ENCODE results near the gene KCNJ3. TPM values are rescaled to one million over a fixed set of nuclear protein-coding genes. Genes with fewer than 3 reads are reported as not detected.

KCNJ3 gene
- total RNA-seq, 6 experiments from 2014 or later: 0.12 to 1.5 (median 0.52) TPM

GRCh38 chr2:154689158-154689557, 9.3 kb upstream of the KCNJ3 start:
- ATAC-seq (no peak), DNase-seq (no peak)
- no peak for TF ChIP-seq POLR2A (IDR thresholded peaks at IDR 0.05)
- no peak for TF ChIP-seq CTCF (IDR thresholded peaks at IDR 0.05)
- 40% methylated on average over 1 of the region's 1 CpG for WGBS (ENCODE audit: insufficient coverage, low coverage, low lambda C conversion rate, missing lambda C conversion rate)
- H3K9me3 ChIP-seq: no peaks in the 10 kb centered on the region
- H3K27ac ChIP-seq: no peak overlapping the region
- no peak overlapping the region for H3K4me3 ChIP-seq
- intact Hi-C loops (cut with DNase I): no loop called here
- H3K27me3 ChIP-seq: no peaks in the 10 kb centered on the region
- no peaks in the 10 kb centered on the region for H3K4me1 ChIP-seq
- H3K36me3 ChIP-seq: no peaks in the 10 kb centered on the region

GRCh38 chr2:154692927-154693326, 5.6 kb upstream of the KCNJ3 start:
- 80% methylated on average over 5 of the region's 5 CpGs for WGBS (ENCODE audit: insufficient coverage, low coverage, low lambda C conversion rate, missing lambda C conversion rate)
- no peaks in the 10 kb centered on the region for H3K9me3 ChIP-seq

GRCh38 chr2:154693741-154694340, 4.7 kb upstream of the KCNJ3 start:
- Histone ChIP-seq H3K4me3 (no peak overlapping the region), H3K36me3 (no peaks in the 10 kb centered on the region), H3K9me3 (no peaks in the 10 kb centered on the region), H3K4me1 (peaks cover 0 to 9% (median 4%) of the 10 kb centered on the region in 4 donors), H3K27ac (no peak overlapping the region), H3K27me3 (no peaks in the 10 kb centered on the region)
- DNase-seq: no peak
- TF ChIP-seq CTCF (IDR thresholded peaks at IDR 0.05) (no peak), POLR2A (IDR thresholded peaks at IDR 0.05) (no peak)
- ATAC-seq: no peak
- WGBS (ENCODE audit: insufficient coverage, low coverage, low lambda C conversion rate, missing lambda C conversion rate): 30% methylated on average over 3 of the region's 3 CpGs
- intact Hi-C loops (cut with DNase I): no loop called here

More at GRCh38 chr2:154692927-154693326, 5.6 kb upstream of the KCNJ3 start:
- ATAC-seq: no peak
- Histone ChIP-seq H3K4me1 (peaks cover 0 to 9% (median 4%) of the 10 kb centered on the region in 4 donors), H3K27ac (no peak overlapping the region), H3K4me3 (no peak overlapping the region), H3K36me3 (no peaks in the 10 kb centered on the region), H3K27me3 (no peaks in the 10 kb centered on the region)
- DNase-seq: no peak
- intact Hi-C loops (cut with DNase I): no loop called here
- TF ChIP-seq CTCF (IDR thresholded peaks at IDR 0.05) (no peak), POLR2A (IDR thresholded peaks at IDR 0.05) (no peak)

GRCh38 chr2:154694881-154695280, 3.6 kb upstream of the KCNJ3 start:
- H3K36me3 ChIP-seq: no peaks in the 10 kb centered on the region
- DNase-seq (no peak), ATAC-seq (no peak)
- no peaks in the 10 kb centered on the region for H3K27me3 ChIP-seq
- no peaks in the 10 kb centered on the region for H3K9me3 ChIP-seq
- H3K4me1 ChIP-seq: peaks cover 0 to 9% (median 4%) of the 10 kb centered on the region in 4 donors
- TF ChIP-seq CTCF (IDR thresholded peaks at IDR 0.05): no peak
- no peak for TF ChIP-seq POLR2A (IDR thresholded peaks at IDR 0.05)
- H3K27ac ChIP-seq: no peak overlapping the region
- intact Hi-C loops (cut with DNase I): no loop called here
- 71% methylated on average over 3 of the region's 3 CpGs for WGBS (ENCODE audit: insufficient coverage, low coverage, low lambda C conversion rate, missing lambda C conversion rate)
- H3K4me3 ChIP-seq: no peak overlapping the region
